HG03521 (cell line): ENCODE measurements around the gene FOXP4.

Source experiments
- ATAC-seq: cut with Tn5 transposase; IDR thresholded peaks from one replicate; pipeline ENCODE4 v1.9.1; 2021; ENCODE audit warnings: mild to moderate bottlenecking, moderate library complexity; ENCODE audit not compliant: unreplicated experiment

Gene FOXP4

GRCh38 chr6:41580690-41581089 is 34.5 kb downstream of the FOXP4 start:
- ATAC-seq: no peak

DNA sequence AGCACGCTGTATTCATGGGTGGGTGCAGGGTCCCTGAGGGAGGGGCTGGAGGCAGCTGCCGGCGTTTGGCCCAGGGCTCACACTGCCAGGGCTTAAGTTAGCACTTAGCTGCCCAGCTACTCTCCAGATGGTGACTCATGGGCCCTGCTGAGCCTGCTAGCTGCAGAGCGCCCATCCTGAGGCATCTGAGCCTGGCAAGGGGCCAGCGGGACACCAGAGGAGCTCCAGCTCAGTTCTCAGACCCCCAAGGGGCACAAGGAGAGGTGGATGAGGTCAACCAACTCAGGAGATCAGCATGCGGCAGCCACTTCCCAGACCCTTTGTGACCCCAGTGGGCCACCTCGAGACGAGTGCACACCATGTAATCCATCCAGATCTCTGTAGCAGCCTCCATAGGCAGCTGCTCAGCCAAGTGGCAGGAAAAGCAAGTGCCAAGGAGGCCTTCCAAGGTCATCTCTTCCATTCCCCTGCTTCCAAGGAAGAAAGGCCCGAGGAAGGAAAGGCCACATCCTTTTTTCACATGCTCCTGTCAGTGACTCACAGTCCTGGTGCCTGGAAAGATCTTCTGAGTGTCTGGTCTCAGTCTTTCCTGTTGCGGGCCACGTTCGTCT is 35.3 kb downstream of the FOXP4 start:
- ATAC-seq: no peak

- no peak for ATAC-seq
These were observed 36.4 kb downstream of the FOXP4 start for GRCh38 chr6:41582540-41582939.

GRCh38 chr6:41583565-41583964 is 37.4 kb downstream of the FOXP4 start:
- no peak for ATAC-seq

- ATAC-seq: no peak
These were observed 38.0 kb downstream of the FOXP4 start for GRCh38 chr6:41584205-41584604.

GRCh38 chr6:41584668-41585205 is 38.6 kb downstream of the FOXP4 start:
- ATAC-seq: no peak

- no peak for ATAC-seq
These were observed 39.4 kb downstream of the FOXP4 start for GRCh38 chr6:41585605-41586004.

GRCh38 chr6:41586252-41587007 is 40.2 kb downstream of the FOXP4 start:
- no peak for ATAC-seq

DNA sequence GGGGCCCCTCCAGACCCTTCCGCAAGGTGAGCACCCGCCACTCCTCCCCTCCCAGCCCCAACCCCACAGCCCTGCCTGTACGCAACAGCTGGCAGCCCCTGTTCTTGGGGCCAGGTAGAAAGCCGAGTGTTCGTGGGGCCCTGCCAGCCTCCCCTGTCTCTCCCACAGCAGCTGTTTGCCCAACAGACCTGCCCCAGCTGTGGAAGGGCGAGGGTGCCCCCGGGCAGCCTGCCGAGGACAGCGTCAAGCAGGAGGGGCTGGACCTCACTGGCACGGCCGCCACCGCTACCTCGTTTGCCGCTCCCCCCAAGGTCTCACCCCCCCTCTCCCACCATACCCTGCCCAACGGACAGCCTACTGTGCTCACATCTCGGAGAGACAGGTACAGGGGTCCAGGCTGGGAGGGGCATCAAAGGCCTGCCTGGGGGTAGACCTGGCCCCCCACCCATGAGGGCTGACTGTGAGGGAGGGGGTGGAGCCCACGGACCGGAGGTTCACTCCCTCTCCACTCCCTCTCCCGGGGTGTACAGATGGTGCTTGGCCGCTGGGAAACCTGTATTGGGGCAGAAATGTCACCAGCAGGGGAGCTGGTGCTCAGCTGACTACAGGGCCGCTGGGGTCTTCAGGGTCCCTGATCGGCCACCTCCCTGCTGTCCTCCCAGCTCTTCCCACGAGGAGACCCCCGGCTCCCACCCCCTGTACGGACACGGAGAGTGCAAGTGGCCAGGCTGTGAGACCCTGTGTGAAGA is 41.1 kb downstream of the FOXP4 start:
- ATAC-seq: no peak

DNA sequence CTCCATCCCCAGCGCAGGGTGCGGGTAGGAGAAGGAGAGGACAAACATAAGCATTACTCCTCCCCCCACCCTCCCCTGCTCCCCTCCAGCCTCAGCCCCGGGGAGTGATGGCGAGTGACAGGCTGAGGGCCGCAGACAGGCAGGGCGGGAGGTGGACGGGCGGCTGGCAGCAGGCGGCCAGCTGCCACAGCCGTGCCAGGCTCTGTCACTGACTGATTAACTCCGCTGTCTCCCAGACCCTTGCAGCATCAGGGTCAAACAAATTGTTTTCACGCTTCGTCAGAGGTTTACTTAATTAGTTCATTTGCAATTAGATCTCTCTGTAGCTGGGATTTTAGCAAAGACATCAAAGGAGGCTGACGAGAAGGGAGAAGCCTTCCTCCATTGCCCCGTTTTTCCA is 41.9 kb downstream of the FOXP4 start:
- ATAC-seq: no peak

DNA sequence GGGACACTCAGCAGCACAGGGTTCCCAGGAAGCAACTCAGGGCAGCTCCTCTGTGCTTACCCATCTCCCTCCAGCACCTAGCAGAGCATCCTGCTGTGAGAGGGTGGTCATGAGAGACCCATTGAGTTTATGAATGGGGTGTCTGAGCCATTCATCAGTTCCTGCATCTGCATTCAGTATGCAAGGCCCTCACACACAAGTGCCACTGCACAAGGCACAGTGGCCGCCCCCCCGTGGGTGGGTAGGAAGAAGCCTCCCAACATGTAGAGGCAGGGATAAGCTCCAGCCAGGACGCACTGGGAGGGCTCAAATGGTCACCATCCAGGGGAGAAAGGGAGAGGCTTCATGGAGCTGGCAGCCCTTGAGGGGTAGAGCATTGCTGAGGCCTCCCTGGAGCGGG is 43.0 kb downstream of the FOXP4 start:
- ATAC-seq: no peak

DNA sequence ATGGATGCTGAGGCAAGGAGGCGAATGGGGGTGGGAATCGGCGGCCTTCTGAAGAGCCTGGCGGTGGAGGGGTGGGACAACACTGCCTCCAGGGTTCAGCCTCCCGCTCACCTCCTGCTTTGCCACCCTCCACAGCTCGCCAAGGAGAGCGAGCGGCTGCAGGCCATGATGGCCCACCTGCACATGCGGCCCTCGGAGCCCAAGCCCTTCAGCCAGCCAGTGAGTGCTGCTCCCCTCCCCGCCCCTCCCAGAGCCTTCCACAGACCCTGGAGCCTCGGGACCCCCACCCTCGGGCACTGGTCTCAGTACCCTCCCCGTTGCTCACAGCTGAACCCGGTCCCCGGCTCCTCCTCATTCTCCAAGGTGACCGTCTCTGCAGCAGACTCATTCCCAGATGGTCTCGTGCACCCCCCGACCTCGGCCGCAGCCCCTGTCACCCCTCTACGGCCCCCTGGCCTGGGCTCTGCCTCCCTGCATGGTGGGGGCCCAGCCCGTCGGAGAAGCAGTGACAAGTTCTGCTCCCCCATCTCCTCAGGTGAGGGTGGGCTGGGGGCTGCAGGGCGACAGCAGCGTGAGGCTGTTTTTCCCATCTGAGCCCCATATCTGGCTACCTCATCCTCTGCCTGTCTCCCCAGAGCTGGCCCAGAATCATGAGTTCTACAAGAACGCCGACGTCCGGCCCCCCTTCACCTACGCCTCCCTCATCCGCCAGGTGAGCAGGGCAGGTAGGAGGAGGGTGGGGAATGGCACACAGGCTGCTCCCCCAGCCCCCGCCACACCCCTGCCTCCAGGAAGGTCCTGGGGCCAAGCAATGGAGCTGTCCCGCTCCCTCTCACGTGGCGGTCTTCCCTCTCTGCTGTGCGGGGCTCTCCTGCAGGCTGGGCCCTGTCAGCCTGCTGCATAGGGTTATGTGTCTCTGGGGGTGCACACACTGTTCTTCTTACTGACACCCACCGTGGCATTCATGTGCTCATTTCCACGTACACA is 43.7 kb downstream of the FOXP4 start:
- no peak for ATAC-seq

DNA sequence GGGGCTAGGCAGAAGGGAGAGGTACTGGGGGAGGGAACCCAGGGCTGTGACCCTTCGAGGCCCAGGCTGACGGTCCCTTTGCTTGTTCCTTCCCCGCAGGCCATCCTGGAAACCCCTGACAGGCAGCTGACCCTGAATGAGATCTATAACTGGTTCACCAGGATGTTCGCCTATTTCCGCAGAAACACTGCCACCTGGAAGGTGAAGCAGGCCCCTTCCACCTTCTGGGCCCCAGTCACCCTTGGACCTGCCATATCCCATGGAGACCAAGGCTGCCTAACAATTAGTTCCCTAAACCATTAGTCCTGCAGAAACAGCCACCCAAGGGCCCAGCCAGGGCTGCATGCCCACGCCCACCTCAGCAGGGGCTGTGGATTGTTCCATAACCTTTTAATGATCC is 44.9 kb downstream of the FOXP4 start:
- no peak for ATAC-seq

DNA sequence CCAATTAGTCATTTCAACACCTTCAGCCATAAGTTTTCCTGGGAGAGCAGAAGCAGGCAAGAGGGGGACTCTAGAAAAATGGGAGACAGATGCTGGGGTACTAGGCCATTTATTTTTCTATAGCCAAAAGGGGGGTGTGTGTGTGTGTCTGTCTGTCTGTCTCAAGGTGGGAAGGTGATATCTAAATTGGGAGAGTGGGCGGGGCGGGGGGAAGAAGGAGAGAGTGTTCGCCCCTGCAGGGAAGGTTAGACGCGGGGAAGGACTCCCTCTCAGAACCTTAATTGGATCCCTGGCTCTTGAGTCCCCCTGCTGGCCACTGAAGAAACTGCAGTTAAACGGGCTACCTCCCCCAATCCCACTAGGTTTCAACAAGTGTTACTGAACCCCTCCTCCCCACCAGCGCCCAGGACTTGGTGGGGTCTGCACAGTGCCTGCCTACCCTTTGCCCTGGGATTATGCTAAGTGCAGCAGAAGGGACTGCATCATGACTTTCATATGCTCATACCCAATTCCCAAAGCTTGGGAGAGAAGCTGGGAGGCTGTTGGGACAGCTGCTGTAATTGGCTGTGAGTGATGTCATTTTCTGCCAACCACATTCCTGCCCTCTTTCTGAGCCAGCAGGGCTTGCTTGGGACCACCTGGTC is 45.8 kb downstream of the FOXP4 start:
- ATAC-seq: no peak

GRCh38 chr6:41593406-41593805 is 47.2 kb downstream of the FOXP4 start:
- ATAC-seq: no peak

DNA sequence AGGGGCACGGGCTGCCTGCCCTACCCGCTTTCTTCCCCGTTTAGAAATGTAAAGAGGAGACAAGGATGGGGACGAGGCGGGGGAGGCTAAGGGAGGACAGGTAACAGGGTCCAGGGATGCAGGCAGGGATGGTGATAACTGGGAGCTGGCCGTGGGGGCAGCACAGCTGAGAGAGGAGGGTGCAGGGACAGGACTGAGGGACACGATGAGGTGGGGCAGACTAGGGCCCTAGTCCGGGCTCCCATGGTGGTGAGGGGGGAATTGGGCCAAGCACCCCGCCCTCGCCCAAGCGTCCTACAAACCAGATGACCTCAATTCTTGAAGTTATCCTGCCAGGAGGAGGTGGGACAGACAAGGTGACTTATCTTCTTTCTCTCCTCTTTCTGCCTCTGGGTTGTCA is 47.7 kb downstream of the FOXP4 start:
- ATAC-seq: no peak

- ATAC-seq: no peak
These were observed 48.1 kb downstream of the FOXP4 start for GRCh38 chr6:41594326-41594725.

DNA sequence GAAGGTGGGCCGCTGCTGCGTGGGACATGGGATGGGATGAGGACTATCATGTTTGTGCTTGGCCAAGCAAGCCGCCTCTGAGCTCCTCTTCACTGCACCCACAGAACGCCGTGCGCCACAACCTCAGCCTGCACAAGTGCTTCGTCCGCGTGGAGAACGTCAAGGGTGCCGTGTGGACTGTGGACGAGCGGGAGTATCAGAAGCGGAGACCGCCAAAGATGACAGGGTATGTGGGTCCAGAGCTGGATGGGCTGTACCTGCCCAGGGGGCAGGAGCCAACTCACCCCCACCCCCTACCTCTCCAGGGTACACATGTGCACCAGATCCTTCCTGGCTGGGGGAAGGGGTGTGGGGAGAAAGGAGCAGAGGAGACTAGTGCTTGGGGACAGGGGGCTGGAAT is 48.6 kb downstream of the FOXP4 start:
- ATAC-seq: no peak

DNA sequence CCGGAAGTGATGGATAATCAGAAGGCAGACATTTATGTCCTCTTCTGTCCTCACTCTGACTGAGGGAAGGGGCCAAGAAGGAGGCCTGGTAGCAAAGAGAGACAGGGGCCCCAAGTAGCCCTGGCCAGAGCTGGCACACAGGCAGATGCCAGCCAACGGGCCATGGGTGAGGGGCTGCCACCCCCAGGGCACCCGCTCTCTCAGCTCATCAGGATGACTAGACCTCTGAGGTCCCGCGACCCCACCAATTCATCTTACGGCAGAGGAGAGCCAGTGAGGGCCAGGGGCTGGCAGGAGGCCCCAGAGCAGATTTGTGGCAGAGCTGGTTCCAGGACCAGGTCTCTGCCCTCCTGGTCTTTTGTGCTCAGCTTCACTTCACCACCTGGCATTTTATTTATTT is 49.0 kb downstream of the FOXP4 start:
- ATAC-seq: no peak

GRCh38 chr6:41596096-41596685 is 50.0 kb downstream of the FOXP4 start:
- ATAC-seq: no peak
